ENCODE results near the gene GSN.

GRCh38 chr9:121324755-121325154 lies 56.8 kb downstream of the GSN start:
- TF ChIP-seq CTCF (IDR thresholded peaks at IDR 0.05) (no peak), POLR2A (IDR thresholded peaks at IDR 0.05) (no peak)

All from vagina (tissue), 2 donors.